Midbrain (tissue), 1 donor: ENCODE results near the gene C3orf85.

Experiments used
- DNase-seq: peaks from one replicate; lab custom pipeline; 2025; lab: John Stamatoyannopoulos, UW

The C3orf85 gene

GRCh38 chr3:109152320-109152719 lies 15.8 kb downstream of the C3orf85 start:
- no peak for DNase-seq

- no peak for DNase-seq
These were observed 18.5 kb downstream of the C3orf85 start for GRCh38 chr3:109154979-109155378.

DNA sequence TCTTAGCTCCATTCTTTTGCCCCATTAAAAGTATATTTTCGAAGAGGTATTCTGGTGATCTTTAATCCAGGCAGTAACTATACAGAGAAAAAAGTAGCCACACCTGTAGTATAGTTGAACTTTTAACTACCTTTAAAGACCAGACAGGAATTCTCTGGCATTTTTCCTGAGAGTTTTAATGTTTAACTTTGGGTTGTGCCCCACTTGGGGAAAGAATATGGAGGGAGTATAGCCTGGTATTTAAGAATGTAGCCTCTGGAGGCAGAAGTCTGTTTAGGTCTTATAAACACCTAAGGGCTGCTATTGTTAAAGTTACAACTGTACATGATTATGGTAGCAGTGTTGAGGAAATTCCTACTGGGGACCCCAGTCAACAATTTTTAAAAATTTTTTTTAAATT lies 19.3 kb downstream of the C3orf85 start:
- no peak for DNase-seq

DNA sequence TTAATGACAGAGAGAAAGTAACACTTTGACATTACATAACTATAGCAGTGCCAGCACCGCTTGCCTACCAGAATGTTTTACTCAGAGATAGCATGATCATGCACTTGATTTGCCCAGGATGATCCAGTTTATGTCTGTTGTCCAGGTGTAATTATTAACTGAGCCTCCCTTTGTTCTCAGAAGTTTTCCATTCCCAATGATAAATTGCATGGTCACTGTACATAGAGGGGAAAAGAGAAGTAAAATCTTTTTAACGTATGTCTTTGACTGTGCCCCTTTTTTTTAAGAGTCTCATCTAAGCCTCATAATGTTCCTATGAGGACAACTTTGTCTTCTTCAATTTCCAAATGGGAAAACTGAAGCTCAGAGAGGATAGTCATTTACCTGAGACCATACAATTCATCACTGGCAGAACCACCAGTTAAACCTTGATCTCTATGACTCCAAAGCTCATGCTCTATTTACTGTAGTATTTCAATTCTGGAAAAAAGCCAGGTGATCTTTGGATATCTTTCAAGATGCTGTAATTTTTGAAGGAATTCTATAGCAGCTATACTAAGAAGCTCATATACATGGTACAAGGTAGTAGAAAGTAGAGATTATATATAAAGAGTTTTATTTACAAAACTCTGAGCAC lies 25.1 kb downstream of the C3orf85 start:
- no peak for DNase-seq

DNA sequence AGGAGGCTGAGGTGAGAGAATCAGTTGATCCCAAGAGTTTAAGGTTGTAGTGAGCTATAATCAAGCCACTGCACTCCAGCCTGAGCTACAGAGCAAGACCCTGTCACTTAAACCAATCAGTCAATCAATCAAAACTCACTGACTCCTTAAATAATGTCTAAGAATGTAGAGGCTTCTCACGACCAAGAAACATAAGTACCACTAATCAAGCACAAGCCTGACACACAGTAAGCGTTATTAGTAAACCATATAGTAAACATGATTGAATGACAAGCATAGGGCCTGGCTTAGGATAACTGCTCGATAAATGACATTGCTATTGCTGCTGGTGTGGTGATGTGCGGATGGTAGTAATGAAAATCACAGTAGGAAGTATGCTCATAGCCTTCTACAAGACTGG lies 29.4 kb downstream of the C3orf85 start:
- DNase-seq: no peak

GRCh38 chr3:109171479-109171878 lies 35.0 kb downstream of the C3orf85 start:
- no peak for DNase-seq

DNA sequence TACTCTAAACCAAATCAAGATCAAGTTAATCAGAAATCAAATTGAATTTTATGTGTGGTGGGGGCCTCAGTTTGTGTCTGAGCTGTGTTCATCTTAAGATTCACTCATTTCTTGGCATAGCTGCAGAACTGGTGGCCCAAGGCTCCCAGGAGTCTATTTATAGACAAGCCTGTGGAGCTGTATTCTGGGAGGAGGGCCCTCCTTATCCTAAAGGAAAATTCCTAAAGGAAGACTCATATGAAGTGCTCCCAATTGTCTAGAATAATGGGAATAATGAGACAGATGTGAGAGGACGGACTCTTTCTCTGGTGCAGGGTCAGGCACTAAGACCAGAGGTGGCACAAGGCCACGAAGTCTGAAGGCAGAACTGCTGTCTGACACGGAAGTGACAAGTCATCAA lies 38.9 kb downstream of the C3orf85 start:
- no peak for DNase-seq

GRCh38 chr3:109176726-109177125 lies 40.2 kb downstream of the C3orf85 start:
- DNase-seq: no peak

DNA sequence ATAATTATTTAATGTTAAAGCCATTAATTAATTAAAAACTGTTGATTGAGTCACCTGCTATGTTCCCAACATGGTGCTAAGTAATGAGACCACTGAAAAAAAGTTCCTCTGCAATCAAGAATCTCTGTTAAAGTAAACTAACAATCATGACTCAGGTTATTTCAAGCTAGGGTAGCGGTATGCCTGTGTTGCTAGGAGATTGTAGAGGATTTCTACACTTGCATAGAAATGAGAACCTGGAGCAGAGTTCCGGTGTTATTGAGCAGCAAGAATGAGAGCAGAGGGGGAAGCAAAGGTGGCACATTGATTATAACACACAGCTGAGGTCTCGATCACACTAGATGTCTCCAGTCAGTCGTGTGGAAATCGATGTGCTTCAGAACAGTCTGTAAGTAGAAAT lies 41.4 kb downstream of the C3orf85 start:
- no peak for DNase-seq

- no peak for DNase-seq
These were observed 42.2 kb downstream of the C3orf85 start for GRCh38 chr3:109178708-109179107.

GRCh38 chr3:109184726-109185125 lies 48.2 kb downstream of the C3orf85 start:
- no peak for DNase-seq

DNA sequence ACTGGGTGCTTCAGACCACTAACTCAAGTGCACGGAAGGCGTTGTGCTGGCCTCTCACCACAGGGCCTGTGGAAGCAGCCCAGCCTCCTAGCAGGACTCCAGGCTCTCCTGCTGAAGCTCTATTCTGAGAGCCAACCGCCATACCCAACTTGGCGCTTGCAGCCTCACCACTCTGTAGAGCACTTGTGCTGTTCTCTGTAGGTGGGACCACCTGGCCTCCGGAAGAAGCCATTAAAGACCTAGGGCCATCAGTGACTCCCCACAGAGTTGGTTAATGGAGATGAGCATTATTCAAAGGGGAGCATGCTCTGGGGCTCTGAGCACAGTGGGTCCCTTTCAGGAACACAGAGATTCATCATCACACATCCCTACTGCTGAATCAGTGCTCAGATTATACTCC lies 50.9 kb downstream of the C3orf85 start:
- no peak for DNase-seq

- DNase-seq: no peak
These were observed 52.2 kb downstream of the C3orf85 start for GRCh38 chr3:109188741-109189140.

- DNase-seq: no peak
These were observed 54.9 kb downstream of the C3orf85 start for GRCh38 chr3:109191421-109191820.

- no peak for DNase-seq
These were observed 59.3 kb downstream of the C3orf85 start for GRCh38 chr3:109195815-109196214.
